GM12878 (cell line): ENCODE measurements around the gene FLAD1. TPM values are rescaled to one million over a fixed set of nuclear protein-coding genes. Genes with fewer than 3 reads are reported as not detected.

Source experiments
- ATAC-seq: fragments of 200-7000 bp; cut with Tn5 transposase; 3 replicates; pipeline ENCODE4 v1.9.1; 2020; ENCODE audit warnings: mild to moderate bottlenecking, moderate library complexity
- BruUV-seq: library from RNA; stranded (reverse); fragments of 400-500 nt; replicated peaks from 2 replicates; lab custom pipeline; 2021; lab: Mats Ljungman, UMichigan
- CTCF ChIA-PET: fragments of 300-600 bp; sonication (Branson Sonifier 250); formaldehyde crosslinking; extraction: SDS; loops from one replicate; lab custom pipeline; 2021; ENCODE audit warnings: inconsistent platforms; lab: Yijun Ruan, JAX
- POLR2A ChIA-PET: fragments of 350-600 bp; formaldehyde crosslinking; extraction: SDS; loops from one replicate; lab custom pipeline; 2021; ENCODE audit warnings: inconsistent platforms; lab: Charles Lee
- RAD21 ChIA-PET: fragments of 300-600 bp; sonication (Branson Sonifier 250); formaldehyde crosslinking; loops from one replicate; lab custom pipeline; 2023; ENCODE audit warnings: antibody characterized with exemption; ENCODE audit not compliant: unreplicated experiment; lab: Charles Lee
- SMC1A ChIA-PET: fragments of 300-600 bp; sonication (Branson Sonifier 250); formaldehyde crosslinking; loops from one replicate; lab custom pipeline; 2023; ENCODE audit not compliant: unreplicated experiment, uncharacterized antibody; lab: Charles Lee
- DNase-seq: peaks from one replicate; pipeline ENCODE4 v3.0.0-alpha.2; 2011; ENCODE audit warnings: low read depth, low spot score
- FAIRE-seq: peaks from 3 replicates; lab custom pipeline; 2011; peaks lifted over from hg19 to GRCh38; lab: Jason Lieb, UNC
- H2AFZ ChIP-seq: 2 replicates; pipeline ENCODE4 v1.6.0; 2011; ENCODE audit warnings: low read depth, low read length, control low read depth; ENCODE audit not compliant: control insufficient read depth
- H3K27ac ChIP-seq: 2 replicates; pipeline ENCODE4 v1.5.1; 2011; ENCODE audit warnings: control low read depth; ENCODE audit not compliant: control insufficient read depth, insufficient read depth
- H3K27me3 ChIP-seq, 2 experiments: replicated peaks in 1 of 2; 2 replicates each; pipeline versions ENCODE4 v1.6.0 to v1.6.1; 2011; ENCODE audit warnings: low read length in 1 of 2; ENCODE audit not compliant: control insufficient read depth in 2 of 2, insufficient read depth in 2 of 2
- H3K36me3 ChIP-seq, 2 experiments: 2 replicates each; pipeline ENCODE4 v1.5.1; 2011; ENCODE audit warnings: low read length in 1 of 2; ENCODE audit not compliant: control insufficient read depth in 2 of 2, insufficient read depth in 2 of 2
- H3K4me1 ChIP-seq: 2 replicates; pipeline ENCODE4 v1.6.1; 2011; ENCODE audit warnings: mild to moderate bottlenecking, low read length, moderate library complexity, mixed read lengths; ENCODE audit not compliant: control insufficient read depth, insufficient read depth
- H3K4me2 ChIP-seq: 2 replicates; pipeline ENCODE4 v1.6.0; 2011; ENCODE audit warnings: control low read depth; ENCODE audit not compliant: control insufficient read depth, insufficient read depth
- H3K4me3 ChIP-seq: fragments of 200-600 bp; sonication (generic); 2 replicates; pipeline ENCODE4 v1.5.1; 2016
- H3K79me2 ChIP-seq: 2 replicates; pipeline ENCODE4 v1.6.0; 2011; ENCODE audit warnings: low read length; ENCODE audit not compliant: control insufficient read depth, insufficient read depth
- H3K9ac ChIP-seq: 2 replicates; pipeline ENCODE4 v1.8.0; 2011; ENCODE audit warnings: low read length, control low read depth, mixed read lengths; ENCODE audit not compliant: control insufficient read depth, insufficient read depth
- H3K9me3 ChIP-seq: replicated peaks from 3 replicates; pipeline ENCODE4 v1.5.1; 2011; ENCODE audit warnings: mild to moderate bottlenecking, low read length; ENCODE audit not compliant: control insufficient read depth, insufficient read depth
- H4K20me1 ChIP-seq: 2 replicates; pipeline ENCODE4 v1.6.0; 2011; ENCODE audit not compliant: control insufficient read depth, insufficient read depth
- BACH1 ChIP-seq: fragments of 450-650 bp; IDR thresholded peaks from 2 replicates; pipeline ENCODE4 v1.6.1; 2017; ENCODE audit warnings: mild to moderate bottlenecking, borderline replicate concordance
- CREB1 ChIP-seq: IDR thresholded peaks from 2 replicates; pipeline ENCODE4 v1.6.1; 2012; ENCODE audit warnings: low read depth, mild to moderate bottlenecking, inconsistent platforms
- EED ChIP-seq: sonication (generic); IDR thresholded peaks from 2 replicates; pipeline ENCODE4 v1.6.1; 2016; ENCODE audit warnings: antibody characterized with exemption, low read depth
- HDAC2 ChIP-seq: fragments of 200-600 bp; sonication (generic); IDR thresholded peaks from 2 replicates; pipeline ENCODE4 v1.6.1; 2017
- IRF4 ChIP-seq: IDR thresholded peaks from 2 replicates; pipeline ENCODE4 v1.6.1; 2011; ENCODE audit warnings: low read depth, low read length
- NFYB ChIP-seq: IDR thresholded peaks from 2 replicates; pipeline ENCODE4 v1.6.1; 2011; ENCODE audit warnings: low read depth, mild to moderate bottlenecking, low read length, improper control_type of control experiment, moderate library complexity; ENCODE audit not compliant: insufficient read depth
- NRF1 ChIP-seq: conservative IDR thresholded peaks from 2 replicates; pipeline ENCODE4 v1.6.1; 2011; ENCODE audit warnings: mild to moderate bottlenecking, low read depth, low read length, improper control_type of control experiment
- PAX5 ChIP-seq: IDR thresholded peaks from 2 replicates; pipeline ENCODE4 v1.6.1; 2011; ENCODE audit warnings: low read depth, low read length, borderline replicate concordance
- RELA ChIP-seq: fragments of 450-650 bp; IDR thresholded peaks from 2 replicates; pipeline ENCODE4 v1.8.0; 2014; ENCODE audit warnings: borderline replicate concordance; ENCODE audit not compliant: partially characterized antibody
- SP1 ChIP-seq: IDR thresholded peaks from one replicate; pipeline ENCODE4 v1.6.1; 2011; ENCODE audit warnings: low read depth, low read length
- SPI1 ChIP-seq: IDR thresholded peaks from 2 replicates; pipeline ENCODE4 v1.6.1; 2011; ENCODE audit warnings: low read depth, mild to moderate bottlenecking, low read length, moderate library complexity, borderline replicate concordance; ENCODE audit not compliant: insufficient read depth
- SREBF1 ChIP-seq: IDR thresholded peaks from 2 replicates; pipeline ENCODE4 v1.6.1; 2012; ENCODE audit warnings: mild to moderate bottlenecking, low read length
- SUPT20H ChIP-seq: IDR thresholded peaks from 2 replicates; pipeline ENCODE4 v1.6.1; 2011; ENCODE audit warnings: low read depth, mild to moderate bottlenecking, low read length, moderate library complexity, borderline replicate concordance; ENCODE audit not compliant: control insufficient read depth
- TCF3 ChIP-seq: IDR thresholded peaks from 2 replicates; pipeline ENCODE4 v1.6.1; 2012; ENCODE audit warnings: low read depth, mild to moderate bottlenecking, low read length, borderline replicate concordance; ENCODE audit not compliant: insufficient read depth
- WGBS: methylation state at CpG from one replicate; pipeline ENCODE4 v1.1.6; 2016; ENCODE audit warnings: low lambda C conversion rate; ENCODE audit not compliant: insufficient replicate concordance, insufficient coverage; ENCODE audit errors: missing lambda C conversion rate; 5-methylcytosine and 5-hydroxymethylcytosine counted together
- in situ Hi-C: fragments of 300-500 bp; cut with MboI; formaldehyde crosslinking; loops from 9 replicates; pipeline ENCODE4 v1.14.3; 2018; ENCODE audit warnings: mixed read lengths
- intact Hi-C: fragments of 100-400 bp; cut with micrococcal nuclease; formaldehyde crosslinking; loops from one replicate; pipeline ENCODE4 v1.14.2; 2022; ENCODE audit not compliant: unreplicated experiment
- polyA plus RNA-seq, 11 experiments: library from polyadenylated mRNA; depleted of rRNA in 4 of 11; unstranded in 6 of 11; stranded (reverse) in 5 of 11; fragments of >200 nt; fragmentation: Nextera tagmentation in 4 of 11; fragmentation: Illumina TruSeq in 1 of 11; extraction: Ambion mirVana in 4 of 11; extraction: Trizol in 1 of 11; gene quantifications; 1 replicate in 1 of 11; 2 replicates in 10 of 11; pipeline versions ENCODE4 v1.2.1 to v1.2.3, GENCODE V29; 2011 to 2016; ENCODE audit warnings: inconsistent platforms in 2 of 11, missing spikeins in 2 of 11, low read depth in 1 of 11
- total RNA-seq, 4 experiments: library from RNA; depleted of rRNA in 3 of 4; stranded (reverse); fragments of >200 nt in 3 of 4; fragmentation: Illumina TruSeq in 1 of 4; extraction: Trizol in 1 of 4; gene quantifications; 2 replicates each; pipeline versions ENCODE4 v1.2.1 to v1.2.3, GENCODE V29; 2013 to 2021
- TF ChIP-seq, protein P1 (sequence below): fragments of 450-650 bp; IDR thresholded peaks from 2 replicates; pipeline ENCODE4 v1.6.1; 2016; ENCODE audit warnings: mild to moderate bottlenecking, moderate library complexity, borderline replicate concordance
- TF ChIP-seq, protein P2 (sequence below): fragments of 450-650 bp; IDR thresholded peaks from 2 replicates; pipeline ENCODE4 v1.6.1; 2018; ENCODE audit warnings: mild to moderate bottlenecking, low read depth, moderate library complexity; ENCODE audit not compliant: partially characterized antibody
- TF ChIP-seq, protein P3 (sequence below): fragments of 450-650 bp; IDR thresholded peaks from 2 replicates; pipeline ENCODE4 v1.6.1; 2017; ENCODE audit warnings: borderline replicate concordance

FLAD1 gene
- total and polyA plus RNA-seq, 10 of the 15 experiments (the other 5 are each of a cell fraction or from before 2014, with no cell fraction given), result 22.9 to 93.4 (median 56.6) TPM

DNA sequence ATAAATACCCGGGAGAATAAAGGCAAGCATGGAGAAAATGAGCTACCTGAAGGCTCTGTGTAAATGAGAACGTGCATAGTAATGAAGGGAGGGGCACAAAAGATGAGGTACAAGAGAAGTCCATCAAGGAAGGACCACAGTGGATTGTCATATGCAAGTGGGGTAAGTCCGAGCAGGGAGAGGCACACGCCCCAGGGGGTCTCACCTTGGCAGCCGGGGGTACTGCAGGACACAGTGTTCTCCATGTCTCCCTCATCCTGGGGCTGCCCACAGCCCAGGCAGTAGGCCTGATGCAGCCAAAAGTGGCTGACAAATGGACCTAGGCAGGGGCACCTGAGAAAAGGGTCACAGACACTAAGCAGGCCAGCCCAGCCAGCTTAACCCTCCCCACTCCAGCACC lies 40.5 kb downstream of the FLAD1 start (continued):
- TF ChIP-seq, protein P1, sequence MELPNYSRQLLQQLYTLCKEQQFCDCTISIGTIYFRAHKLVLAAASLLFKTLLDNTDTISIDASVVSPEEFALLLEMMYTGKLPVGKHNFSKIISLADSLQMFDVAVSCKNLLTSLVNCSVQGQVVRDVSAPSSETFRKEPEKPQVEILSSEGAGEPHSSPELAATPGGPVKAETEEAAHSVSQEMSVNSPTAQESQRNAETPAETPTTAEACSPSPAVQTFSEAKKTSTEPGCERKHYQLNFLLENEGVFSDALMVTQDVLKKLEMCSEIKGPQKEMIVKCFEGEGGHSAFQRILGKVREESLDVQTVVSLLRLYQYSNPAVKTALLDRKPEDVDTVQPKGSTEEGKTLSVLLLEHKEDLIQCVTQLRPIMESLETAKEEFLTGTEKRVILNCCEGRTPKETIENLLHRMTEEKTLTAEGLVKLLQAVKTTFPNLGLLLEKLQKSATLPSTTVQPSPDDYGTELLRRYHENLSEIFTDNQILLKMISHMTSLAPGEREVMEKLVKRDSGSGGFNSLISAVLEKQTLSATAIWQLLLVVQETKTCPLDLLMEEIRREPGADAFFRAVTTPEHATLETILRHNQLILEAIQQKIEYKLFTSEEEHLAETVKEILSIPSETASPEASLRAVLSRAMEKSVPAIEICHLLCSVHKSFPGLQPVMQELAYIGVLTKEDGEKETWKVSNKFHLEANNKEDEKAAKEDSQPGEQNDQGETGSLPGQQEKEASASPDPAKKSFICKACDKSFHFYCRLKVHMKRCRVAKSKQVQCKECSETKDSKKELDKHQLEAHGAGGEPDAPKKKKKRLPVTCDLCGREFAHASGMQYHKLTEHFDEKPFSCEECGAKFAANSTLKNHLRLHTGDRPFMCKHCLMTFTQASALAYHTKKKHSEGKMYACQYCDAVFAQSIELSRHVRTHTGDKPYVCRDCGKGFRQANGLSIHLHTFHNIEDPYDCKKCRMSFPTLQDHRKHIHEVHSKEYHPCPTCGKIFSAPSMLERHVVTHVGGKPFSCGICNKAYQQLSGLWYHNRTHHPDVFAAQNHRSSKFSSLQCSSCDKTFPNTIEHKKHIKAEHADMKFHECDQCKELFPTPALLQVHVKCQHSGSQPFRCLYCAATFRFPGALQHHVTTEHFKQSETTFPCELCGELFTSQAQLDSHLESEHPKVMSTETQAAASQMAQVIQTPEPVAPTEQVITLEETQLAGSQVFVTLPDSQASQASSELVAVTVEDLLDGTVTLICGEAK, result no peak
- TF ChIP-seq EED (no peak), NFYB (no peak), HDAC2 (no peak), SUPT20H (no peak)

DNA sequence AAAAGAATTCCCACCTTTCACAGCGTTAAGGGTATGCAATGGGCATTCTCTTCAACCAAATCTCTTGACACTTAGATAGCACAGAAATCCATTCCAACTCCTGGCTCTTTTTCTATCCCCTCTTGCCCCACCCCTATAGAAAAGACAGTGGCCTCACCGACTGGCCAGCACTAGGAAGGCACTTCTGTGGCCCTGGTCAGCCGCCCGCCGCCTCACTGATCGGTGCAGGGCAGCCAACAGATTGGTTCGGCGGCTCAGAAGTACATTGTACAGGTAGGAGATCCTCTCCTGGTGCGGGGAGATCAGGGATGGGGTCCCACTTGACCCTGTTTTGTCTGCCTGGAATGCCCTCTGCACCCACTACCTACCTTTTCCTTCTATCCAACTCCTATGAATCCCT lies 41.2 kb downstream of the FLAD1 start:
- Histone ChIP-seq H4K20me1 (no peaks in the 10 kb centered on the region), H2AFZ (no peak overlapping the region), H3K27ac (no peak overlapping the region), H3K4me3 (no peak overlapping the region), H3K27me3 (no peaks in the 10 kb centered on the region; a peak in 1 of 4 replicates), H3K9me3 (no peaks in the 10 kb centered on the region), H3K79me2 (no peaks in the 10 kb centered on the region), H3K4me1 (no peaks in the 10 kb centered on the region), H3K4me2 (no peak overlapping the region), H3K9ac (no peak overlapping the region), H3K36me3 (no peaks in the 10 kb centered on the region)
- no TSS peak for BruUV-seq
- intact Hi-C loops, result no loop called here
- FAIRE-seq (no peak), ATAC-seq (no peak), DNase-seq (no peak)
- RAD21 ChIA-PET, result no interaction called here
- WGBS, result 60% methylated on average over 9 of the region's 9 CpGs
- in situ Hi-C loops, result no loop called here
- POLR2A ChIA-PET, result no interaction called here
- SMC1A ChIA-PET, result no interaction called here
- CTCF ChIA-PET, result interaction anchor here (0.8 kb wide), 1 partner anchor 19 kb away, joined by 4 read pairs; no protein-coding TSS in a partner anchor
- TF ChIP-seq, protein P2, sequence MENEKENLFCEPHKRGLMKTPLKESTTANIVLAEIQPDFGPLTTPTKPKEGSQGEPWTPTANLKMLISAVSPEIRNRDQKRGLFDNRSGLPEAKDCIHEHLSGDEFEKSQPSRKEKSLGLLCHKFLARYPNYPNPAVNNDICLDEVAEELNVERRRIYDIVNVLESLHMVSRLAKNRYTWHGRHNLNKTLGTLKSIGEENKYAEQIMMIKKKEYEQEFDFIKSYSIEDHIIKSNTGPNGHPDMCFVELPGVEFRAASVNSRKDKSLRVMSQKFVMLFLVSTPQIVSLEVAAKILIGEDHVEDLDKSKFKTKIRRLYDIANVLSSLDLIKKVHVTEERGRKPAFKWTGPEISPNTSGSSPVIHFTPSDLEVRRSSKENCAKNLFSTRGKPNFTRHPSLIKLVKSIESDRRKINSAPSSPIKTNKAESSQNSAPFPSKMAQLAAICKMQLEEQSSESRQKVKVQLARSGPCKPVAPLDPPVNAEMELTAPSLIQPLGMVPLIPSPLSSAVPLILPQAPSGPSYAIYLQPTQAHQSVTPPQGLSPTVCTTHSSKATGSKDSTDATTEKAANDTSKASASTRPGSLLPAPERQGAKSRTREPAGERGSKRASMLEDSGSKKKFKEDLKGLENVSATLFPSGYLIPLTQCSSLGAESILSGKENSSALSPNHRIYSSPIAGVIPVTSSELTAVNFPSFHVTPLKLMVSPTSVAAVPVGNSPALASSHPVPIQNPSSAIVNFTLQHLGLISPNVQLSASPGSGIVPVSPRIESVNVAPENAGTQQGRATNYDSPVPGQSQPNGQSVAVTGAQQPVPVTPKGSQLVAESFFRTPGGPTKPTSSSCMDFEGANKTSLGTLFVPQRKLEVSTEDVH, result no peak
- TF ChIP-seq SP1 (no peak), NRF1 (no peak), SPI1 (no peak), CREB1 (no peak), TCF3 (no peak), IRF4 (no peak), SREBF1 (no peak), PAX5 (no peak), RELA (no peak), BACH1 (no peak)
- TF ChIP-seq, protein P3, sequence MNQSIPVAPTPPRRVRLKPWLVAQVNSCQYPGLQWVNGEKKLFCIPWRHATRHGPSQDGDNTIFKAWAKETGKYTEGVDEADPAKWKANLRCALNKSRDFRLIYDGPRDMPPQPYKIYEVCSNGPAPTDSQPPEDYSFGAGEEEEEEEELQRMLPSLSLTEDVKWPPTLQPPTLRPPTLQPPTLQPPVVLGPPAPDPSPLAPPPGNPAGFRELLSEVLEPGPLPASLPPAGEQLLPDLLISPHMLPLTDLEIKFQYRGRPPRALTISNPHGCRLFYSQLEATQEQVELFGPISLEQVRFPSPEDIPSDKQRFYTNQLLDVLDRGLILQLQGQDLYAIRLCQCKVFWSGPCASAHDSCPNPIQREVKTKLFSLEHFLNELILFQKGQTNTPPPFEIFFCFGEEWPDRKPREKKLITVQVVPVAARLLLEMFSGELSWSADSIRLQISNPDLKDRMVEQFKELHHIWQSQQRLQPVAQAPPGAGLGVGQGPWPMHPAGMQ, result no peak
